ENCODE measurements around the gene PLXNA2.

Gene PLXNA2

GRCh38 chr1:208159555-208160258, 84.5 kb downstream of the PLXNA2 start:
- DNase-seq: peak; percentile 76

GRCh38 chr1:208158640-208159554, 85.3 kb downstream of the PLXNA2 start:
- DNase-seq: no peak

- no peak for DNase-seq
Observed at GRCh38 chr1:208157769-208158168, 86.4 kb downstream of the PLXNA2 start.

- DNase-seq: no peak
Observed at GRCh38 chr1:208156741-208157140, 87.4 kb downstream of the PLXNA2 start.

- DNase-seq: no peak
Observed at GRCh38 chr1:208156310-208156709, 87.9 kb downstream of the PLXNA2 start.

- DNase-seq: no peak
Observed at GRCh38 chr1:208154679-208155642, 89.2 kb downstream of the PLXNA2 start.

- DNase-seq: no peak
Observed at GRCh38 chr1:208154040-208154439, 90.1 kb downstream of the PLXNA2 start.

- no peak for DNase-seq
Observed at GRCh38 chr1:208153386-208153785, 90.8 kb downstream of the PLXNA2 start.

- no peak for DNase-seq
Observed at GRCh38 chr1:208151728-208152598, 92.2 kb downstream of the PLXNA2 start.

GRCh38 chr1:208150833-208151458, 93.2 kb downstream of the PLXNA2 start:
- no peak for DNase-seq

- DNase-seq: no peak
Observed at GRCh38 chr1:208149776-208150514, 94.2 kb downstream of the PLXNA2 start.

GRCh38 chr1:208149213-208149612, 95.0 kb downstream of the PLXNA2 start:
- no peak for DNase-seq

GRCh38 chr1:208148380-208148779, 95.8 kb downstream of the PLXNA2 start:
- no peak for DNase-seq

GRCh38 chr1:208146650-208147049, 97.5 kb downstream of the PLXNA2 start:
- no peak for DNase-seq

- DNase-seq: no peak
Observed at GRCh38 chr1:208145167-208145566, 99.0 kb downstream of the PLXNA2 start.

- DNase-seq: no peak
Observed at GRCh38 chr1:208142590-208143382, 101.4 kb downstream of the PLXNA2 start.

- no peak for DNase-seq
Observed at GRCh38 chr1:208141610-208142192, 102.5 kb downstream of the PLXNA2 start.

GRCh38 chr1:208139434-208140045, 104.6 kb downstream of the PLXNA2 start:
- DNase-seq: no peak

GRCh38 chr1:208137193-208137592, 107.0 kb downstream of the PLXNA2 start:
- DNase-seq: no peak
